ENCODE measurements around the gene PDK1. TPM values are rescaled to one million over a fixed set of nuclear protein-coding genes. Genes with fewer than 3 reads are reported as not detected.

The PDK1 gene
- 2.9 to 5.3 TPM (median 4.1 TPM) in 5 replicates for total RNA-seq (2022; extraction: Qiagen RNA extraction; ENCODE audit: low read depth)

GRCh38 chr2:172555522-172556283 lies at the start of gene PDK1:
Gene PDK1 (plus strand): TSS chr2:172556090. CDS start chr2:172556151, 61 bp downstream.

Other genes with a start within 250 kb of the PDK1 start
- gene ITGA6, start 128.5 kb upstream of the PDK1 start, total RNA-seq (2022; extraction: Qiagen RNA extraction; ENCODE audit: low read depth): 31.0 to 52.4 TPM (median 47.2 TPM) in 5 replicates
- gene RAPGEF4, start 179.8 kb downstream of the PDK1 start, total RNA-seq (2022; extraction: Qiagen RNA extraction; ENCODE audit: low read depth): 0.20 to 0.27 TPM (median 0.25 TPM) in 4 of 5 replicates, not detected in the other

Measured in A549 treated with ZK216348 at 1 μM for 4 hours (cell line).